ENCODE results near the gene HOXA6. TPM values are rescaled to one million over a fixed set of nuclear protein-coding genes. Genes with fewer than 3 reads are reported as not detected.

Gene HOXA6
- total RNA-seq, 1 experiment from 2014 or later, result 3.4 TPM

GRCh38 chr7:27180431-27181420 is 33.2 kb upstream of the HOXA6 start:
- no peaks in the 10 kb centered on the region for H3K36me3 ChIP-seq (ENCODE audit: insufficient read depth, low read length)
- H3K9me3 ChIP-seq (ENCODE audit: low read length), result no peaks in the 10 kb centered on the region
- H3K4me2 ChIP-seq (ENCODE audit: low read depth, low read length, poor library complexity, severe bottlenecking), result no peak overlapping the region
- no peaks in the 10 kb centered on the region for H3K9me2 ChIP-seq (replicated peaks; ENCODE audit: insufficient read depth, low read length)
- H4K20me1 ChIP-seq (ENCODE audit: insufficient read depth, low read depth, low read length), result no peaks in the 10 kb centered on the region
- H3K4me3 ChIP-seq (ENCODE audit: low read length), result no peak overlapping the region
- no peak overlapping the region for H3K27ac ChIP-seq (ENCODE audit: low read length)
- no peaks in the 10 kb centered on the region for H3K79me2 ChIP-seq (ENCODE audit: low read length)
- DNase-seq, result no peak
- H3K27me3 ChIP-seq (ENCODE audit: low read length), result no peaks in the 10 kb centered on the region
- H2AFZ ChIP-seq (ENCODE audit: low read length), result no peak overlapping the region
- H3K9ac ChIP-seq (ENCODE audit: low read length), result no peak overlapping the region
- H3K4me1 ChIP-seq (ENCODE audit: low read length), result no peaks in the 10 kb centered on the region; the same call in 1 of the 2 replicates

GRCh38 chr7:27179503-27180430 is 32.2 kb upstream of the HOXA6 start:
- no peak overlapping the region for H3K9ac ChIP-seq (ENCODE audit: low read length)
- no peaks in the 10 kb centered on the region; the same call in 1 of the 2 replicates for H3K4me1 ChIP-seq (ENCODE audit: low read length)
- peak overlapping the region; percentile 68 for H3K4me2 ChIP-seq (ENCODE audit: low read depth, low read length, poor library complexity, severe bottlenecking)
- no peaks in the 10 kb centered on the region for H3K9me3 ChIP-seq (ENCODE audit: low read length)
- H3K79me2 ChIP-seq (ENCODE audit: low read length), result no peaks in the 10 kb centered on the region
- DNase-seq, result peak; percentile 84
- H2AFZ ChIP-seq (ENCODE audit: low read length), result no peak overlapping the region
- no peaks in the 10 kb centered on the region for H4K20me1 ChIP-seq (ENCODE audit: insufficient read depth, low read depth, low read length)
- H3K27ac ChIP-seq (ENCODE audit: low read length), result no peak overlapping the region
- no peaks in the 10 kb centered on the region for H3K36me3 ChIP-seq (ENCODE audit: insufficient read depth, low read length)
- H3K27me3 ChIP-seq (ENCODE audit: low read length), result no peaks in the 10 kb centered on the region
- peak overlapping the region; percentile 57; the same call in 1 of the 2 replicates for H3K4me3 ChIP-seq (ENCODE audit: low read length)
- H3K9me2 ChIP-seq (replicated peaks; ENCODE audit: insufficient read depth, low read length), result no peaks in the 10 kb centered on the region

- no peak overlapping the region for H3K4me2 ChIP-seq (ENCODE audit: low read depth, low read length, poor library complexity, severe bottlenecking)
- H3K9ac ChIP-seq (ENCODE audit: low read length), result no peak overlapping the region
- no peaks in the 10 kb centered on the region for H3K79me2 ChIP-seq (ENCODE audit: low read length)
These were observed 31.5 kb upstream of the HOXA6 start for GRCh38 chr7:27179030-27179429.

GRCh38 chr7:27178366-27178765 is 30.8 kb upstream of the HOXA6 start:
- Histone ChIP-seq H3K27me3 (ENCODE audit: low read length) (no peaks in the 10 kb centered on the region), H3K79me2 (ENCODE audit: low read length) (no peaks in the 10 kb centered on the region)

More at GRCh38 chr7:27179030-27179429, 31.5 kb upstream of the HOXA6 start:
- no peak overlapping the region for H3K4me3 ChIP-seq (ENCODE audit: low read length)
- H4K20me1 ChIP-seq (ENCODE audit: insufficient read depth, low read depth, low read length), result no peaks in the 10 kb centered on the region
- no peak overlapping the region for H3K27ac ChIP-seq (ENCODE audit: low read length)
- DNase-seq, result no peak
- no peak overlapping the region for H2AFZ ChIP-seq (ENCODE audit: low read length)
- no peaks in the 10 kb centered on the region for H3K27me3 ChIP-seq (ENCODE audit: low read length)
- no peaks in the 10 kb centered on the region for H3K9me3 ChIP-seq (ENCODE audit: low read length)
- no peaks in the 10 kb centered on the region for H3K36me3 ChIP-seq (ENCODE audit: insufficient read depth, low read length)
- no peaks in the 10 kb centered on the region; the same call in 1 of the 2 replicates for H3K4me1 ChIP-seq (ENCODE audit: low read length)
- no peaks in the 10 kb centered on the region for H3K9me2 ChIP-seq (replicated peaks; ENCODE audit: insufficient read depth, low read length)

GRCh38 chr7:27177795-27178320 is 30.3 kb upstream of the HOXA6 start:
- no peaks in the 10 kb centered on the region for H3K36me3 ChIP-seq (ENCODE audit: insufficient read depth, low read length)
- H3K9me2 ChIP-seq (replicated peaks; ENCODE audit: insufficient read depth, low read length), result no peaks in the 10 kb centered on the region
- H3K4me3 ChIP-seq (ENCODE audit: low read length), result no peak overlapping the region
- H3K9me3 ChIP-seq (ENCODE audit: low read length), result no peaks in the 10 kb centered on the region
- H3K27ac ChIP-seq (ENCODE audit: low read length), result no peak overlapping the region
- H2AFZ ChIP-seq (ENCODE audit: low read length), result no peak overlapping the region
- no peaks in the 10 kb centered on the region for H3K27me3 ChIP-seq (ENCODE audit: low read length)
- H4K20me1 ChIP-seq (ENCODE audit: insufficient read depth, low read depth, low read length), result no peaks in the 10 kb centered on the region
- H3K4me2 ChIP-seq (ENCODE audit: low read depth, low read length, poor library complexity, severe bottlenecking), result no peak overlapping the region
- H3K79me2 ChIP-seq (ENCODE audit: low read length), result no peaks in the 10 kb centered on the region
- H3K4me1 ChIP-seq (ENCODE audit: low read length), result no peaks in the 10 kb centered on the region; the same call in 1 of the 2 replicates
- no peak for DNase-seq
- H3K9ac ChIP-seq (ENCODE audit: low read length), result no peak overlapping the region

More at GRCh38 chr7:27178366-27178765, 30.8 kb upstream of the HOXA6 start:
- Histone ChIP-seq H3K9ac (ENCODE audit: low read length) (no peak overlapping the region), H3K27ac (ENCODE audit: low read length) (no peak overlapping the region), H3K4me2 (ENCODE audit: low read depth, low read length, poor library complexity, severe bottlenecking) (no peak overlapping the region), H3K36me3 (ENCODE audit: insufficient read depth, low read length) (no peaks in the 10 kb centered on the region), H3K4me1 (ENCODE audit: low read length) (no peaks in the 10 kb centered on the region; the same call in 1 of the 2 replicates), H2AFZ (ENCODE audit: low read length) (no peak overlapping the region), H3K4me3 (ENCODE audit: low read length) (no peak overlapping the region), H4K20me1 (ENCODE audit: insufficient read depth, low read depth, low read length) (no peaks in the 10 kb centered on the region), H3K9me2 (replicated peaks; ENCODE audit: insufficient read depth, low read length) (no peaks in the 10 kb centered on the region), H3K9me3 (ENCODE audit: low read length) (no peaks in the 10 kb centered on the region)
- no peak for DNase-seq

GRCh38 chr7:27176962-27177794 is 29.6 kb upstream of the HOXA6 start:
- Histone ChIP-seq H4K20me1 (ENCODE audit: insufficient read depth, low read depth, low read length) (no peaks in the 10 kb centered on the region), H3K36me3 (ENCODE audit: insufficient read depth, low read length) (no peaks in the 10 kb centered on the region), H2AFZ (ENCODE audit: low read length) (no peak overlapping the region), H3K79me2 (ENCODE audit: low read length) (no peaks in the 10 kb centered on the region), H3K27me3 (ENCODE audit: low read length) (no peaks in the 10 kb centered on the region), H3K4me1 (ENCODE audit: low read length) (no peaks in the 10 kb centered on the region; the same call in 1 of the 2 replicates), H3K4me2 (ENCODE audit: low read depth, low read length, poor library complexity, severe bottlenecking) (no peak overlapping the region), H3K27ac (ENCODE audit: low read length) (no peak overlapping the region), H3K4me3 (ENCODE audit: low read length) (no peak overlapping the region), H3K9me2 (replicated peaks; ENCODE audit: insufficient read depth, low read length) (no peaks in the 10 kb centered on the region), H3K9ac (ENCODE audit: low read length) (no peak overlapping the region), H3K9me3 (ENCODE audit: low read length) (no peaks in the 10 kb centered on the region)
- no peak for DNase-seq

- Histone ChIP-seq H3K9me3 (ENCODE audit: low read length) (no peaks in the 10 kb centered on the region), H4K20me1 (ENCODE audit: insufficient read depth, low read depth, low read length) (no peaks in the 10 kb centered on the region), H2AFZ (ENCODE audit: low read length) (no peak overlapping the region), H3K79me2 (ENCODE audit: low read length) (no peaks in the 10 kb centered on the region), H3K27ac (ENCODE audit: low read length) (no peak overlapping the region), H3K4me1 (ENCODE audit: low read length) (no peaks in the 10 kb centered on the region; the same call in 1 of the 2 replicates), H3K4me3 (ENCODE audit: low read length) (no peak overlapping the region), H3K9ac (ENCODE audit: low read length) (no peak overlapping the region), H3K27me3 (ENCODE audit: low read length) (no peaks in the 10 kb centered on the region), H3K36me3 (ENCODE audit: insufficient read depth, low read length) (no peaks in the 10 kb centered on the region), H3K4me2 (ENCODE audit: low read depth, low read length, poor library complexity, severe bottlenecking) (no peak overlapping the region), H3K9me2 (replicated peaks; ENCODE audit: insufficient read depth, low read length) (no peaks in the 10 kb centered on the region)
- no peak for DNase-seq
These were observed 28.9 kb upstream of the HOXA6 start for GRCh38 chr7:27176524-27176845.
